Measurements from ENCODE around the gene FN3KRP.
"Not testable (repeated sequence)": the region's sequence is repeated elsewhere in the genome, so short reads cannot be mapped to it uniquely, and the experiment has no call there.

Gene FN3KRP

GRCh38 chr17:82769041-82769440 is 52.5 kb downstream of the FN3KRP start:
- DNase-seq (ENCODE audit: low read depth, low spot score), result no peak
- no peak overlapping the region for H3K27ac ChIP-seq

- H3K27ac ChIP-seq, result no peak overlapping the region
- DNase-seq (ENCODE audit: low read depth, low spot score), result no peak
Measured at GRCh38 chr17:82772026-82772425, 55.5 kb downstream of the FN3KRP start.

GRCh38 chr17:82774456-82774855 is 58.0 kb downstream of the FN3KRP start:
- not testable (repeated sequence) for DNase-seq (ENCODE audit: low read depth, low spot score); H3K27ac ChIP-seq

GRCh38 chr17:82775001-82775823 is 58.7 kb downstream of the FN3KRP start:
- DNase-seq (ENCODE audit: low read depth, low spot score), result no peak
- H3K27ac ChIP-seq, result no peak overlapping the region

- DNase-seq (ENCODE audit: low read depth, low spot score), result no peak
- no peak overlapping the region for H3K27ac ChIP-seq
Measured at GRCh38 chr17:82776454-82776853, 59.9 kb downstream of the FN3KRP start.
